Measurements from ENCODE around the gene MOCS3.
"Not testable (repeated sequence)": the region's sequence is repeated elsewhere in the genome, so short reads cannot be mapped to it uniquely, and the experiment has no call there.

The MOCS3 gene

DNA sequence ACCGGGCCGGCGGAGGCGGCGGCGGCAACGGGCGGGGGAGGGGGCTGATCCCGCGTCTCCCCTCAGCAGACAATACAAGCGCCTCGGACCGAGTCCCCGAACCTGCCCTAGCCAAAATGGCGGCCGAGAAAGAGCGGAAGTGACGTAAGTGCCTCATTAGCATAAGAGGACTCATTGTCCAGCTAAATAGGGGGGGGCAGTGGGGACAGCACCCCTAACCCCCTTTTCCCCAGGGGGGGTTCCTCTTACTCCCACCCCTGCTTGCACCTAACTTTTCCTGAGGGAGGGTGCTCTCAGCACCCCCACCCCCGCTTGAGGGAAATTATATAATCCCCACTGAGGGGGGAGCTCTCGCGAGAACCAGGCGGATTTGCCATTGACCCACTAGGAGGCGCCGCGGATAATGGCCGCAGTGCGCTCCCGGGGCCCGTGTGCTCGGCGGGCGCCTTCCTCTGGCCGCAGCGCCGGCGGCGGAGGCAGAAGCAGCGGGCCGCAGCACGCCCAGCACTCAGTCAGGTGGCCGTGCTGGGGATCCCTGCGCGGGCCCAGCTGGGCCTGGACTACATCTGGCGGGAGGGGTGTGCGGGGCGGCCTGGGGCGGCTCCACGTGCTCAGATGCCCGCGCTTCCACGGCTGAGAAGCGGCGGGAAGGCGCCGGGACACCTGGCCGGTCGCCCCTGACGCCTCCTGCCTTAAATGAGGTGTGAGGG lies 27.2 kb upstream of the MOCS3 start, which contains the start of gene ADNP:
Gene ADNP (minus strand): TSS at position 132 of the 710 bp plus-strand sequence. CDS start 27,441 bp downstream, outside the sequence.
- peak; percentile 74 to 78 for DNase-seq (ENCODE audit: low read depth in 2 of 2)

DNA sequence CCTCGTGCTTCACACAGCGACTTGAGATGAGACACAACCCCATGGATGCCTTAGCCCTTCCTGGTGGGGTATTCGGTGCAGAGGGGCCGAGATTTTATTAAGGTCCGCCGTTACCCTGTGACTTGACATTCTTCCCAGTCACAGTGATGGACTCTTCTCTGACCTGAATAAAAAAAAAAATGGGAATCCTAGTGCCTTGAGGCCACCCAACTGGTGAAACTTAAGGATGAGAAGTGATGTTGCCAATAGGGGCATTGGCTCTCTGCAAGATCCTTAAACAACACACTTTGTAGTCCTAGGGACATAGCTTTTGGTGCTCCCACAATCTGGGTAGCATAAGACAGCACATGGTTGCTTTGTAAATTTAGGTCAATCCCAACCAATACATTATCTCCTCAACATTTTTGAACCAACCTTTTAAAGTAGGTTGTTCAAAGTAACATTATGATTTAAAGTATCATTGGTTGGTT lies 26.6 kb upstream of the MOCS3 start:
- DNase-seq (ENCODE audit: low read depth in 2 of 2), result no peak

DNA sequence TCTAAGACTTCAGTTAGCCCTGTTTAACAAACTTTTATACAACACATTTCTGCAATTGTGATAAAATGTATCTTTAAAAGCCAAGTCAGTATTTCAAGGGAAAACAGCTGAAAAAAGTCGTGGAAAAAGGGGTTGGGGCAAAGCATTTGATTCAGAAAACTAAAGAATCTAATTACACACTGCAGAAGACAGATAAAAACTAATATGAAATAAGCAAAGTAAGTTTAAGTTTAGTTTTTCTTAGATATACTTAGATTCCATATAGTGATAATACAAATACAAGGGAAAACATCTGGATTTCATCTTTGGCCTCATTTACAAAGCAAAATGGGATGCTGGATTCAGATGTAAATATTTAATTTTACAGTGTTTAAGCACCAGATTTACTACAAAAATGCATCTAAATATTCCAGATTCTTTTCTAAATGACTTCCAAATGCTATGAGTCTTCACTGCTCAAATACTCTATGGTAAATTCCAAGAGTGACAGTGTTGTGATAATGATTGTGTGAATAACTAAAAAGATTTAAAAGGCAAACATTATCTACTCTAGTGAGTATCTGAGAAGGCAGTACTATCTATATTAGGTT lies 25.8 kb upstream of the MOCS3 start:
- no peak for DNase-seq (ENCODE audit: low read depth in 2 of 2)

DNA sequence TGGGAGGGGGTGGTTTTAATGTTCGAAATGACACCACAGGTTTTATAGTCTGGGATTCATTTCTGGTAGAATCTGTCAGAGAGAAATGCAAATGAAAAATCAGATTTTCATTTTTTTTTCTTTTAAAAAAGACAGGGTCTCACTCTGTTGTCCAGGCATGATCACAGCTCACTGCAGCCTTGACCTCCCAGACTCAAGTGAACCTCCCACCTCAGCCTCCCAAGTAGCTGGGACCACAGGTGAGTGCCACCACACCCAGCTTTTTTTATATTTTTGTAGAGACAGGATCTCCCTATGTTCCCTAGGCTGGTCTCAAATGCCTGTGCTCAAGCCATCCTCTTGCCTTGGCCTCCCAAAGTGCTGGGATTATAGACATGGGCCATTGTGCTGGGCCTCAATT lies 25.0 kb upstream of the MOCS3 start:
- DNase-seq (ENCODE audit: low read depth in 2 of 2), result no peak

DNA sequence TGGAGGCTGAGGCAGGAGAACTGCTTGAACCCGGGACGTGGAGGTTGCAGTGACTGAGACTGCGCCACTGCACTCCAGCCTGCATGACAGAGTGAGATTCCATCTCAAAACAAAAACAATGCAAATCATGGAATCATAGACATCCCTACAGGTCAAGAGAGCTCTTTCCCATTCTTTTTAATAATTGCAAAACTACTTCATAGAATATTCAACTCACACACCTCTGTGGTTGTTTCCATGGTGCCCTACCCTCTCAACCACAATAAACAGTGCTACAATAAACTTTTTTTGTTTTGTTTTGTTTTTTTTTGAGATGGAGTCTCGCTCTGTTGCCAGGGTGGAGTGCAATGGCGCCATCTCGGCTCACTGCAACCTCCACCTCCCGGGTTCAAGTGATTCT lies 15.5 kb upstream of the MOCS3 start:
- DNase-seq (ENCODE audit: low read depth in 2 of 2), result no peak

DNA sequence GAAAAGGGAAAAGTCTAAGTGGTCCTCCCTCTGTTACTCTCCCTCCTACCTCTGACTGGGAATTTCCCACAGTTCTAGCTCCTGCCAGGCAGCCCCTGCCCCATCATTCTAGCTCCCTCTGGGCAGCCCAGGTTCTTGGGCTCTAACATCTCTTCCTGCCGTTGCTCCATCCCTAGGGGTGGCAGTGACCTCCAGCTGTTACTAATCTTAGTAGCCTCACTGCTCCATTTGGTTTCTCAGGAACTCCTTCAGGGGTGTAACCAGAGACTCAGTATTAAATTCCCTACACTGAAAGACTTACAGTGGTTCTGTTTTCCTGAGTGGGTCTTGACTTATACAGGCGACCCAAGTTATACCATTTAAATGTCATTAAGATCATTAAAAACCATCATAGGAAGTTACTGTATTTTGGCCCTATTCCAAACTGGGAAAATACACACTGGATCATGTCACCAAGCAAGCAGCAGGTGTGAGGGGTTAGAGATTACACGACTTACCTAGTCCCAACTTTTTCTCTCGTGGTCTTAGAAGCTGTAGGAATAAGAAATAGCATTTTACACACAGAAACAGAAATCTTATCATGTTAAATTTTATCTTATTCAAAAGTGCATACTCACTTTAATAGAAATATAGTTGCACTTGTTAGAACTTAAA lies 10.4 kb upstream of the MOCS3 start:
- DNase-seq (ENCODE audit: low read depth in 2 of 2), result no peak

DNA sequence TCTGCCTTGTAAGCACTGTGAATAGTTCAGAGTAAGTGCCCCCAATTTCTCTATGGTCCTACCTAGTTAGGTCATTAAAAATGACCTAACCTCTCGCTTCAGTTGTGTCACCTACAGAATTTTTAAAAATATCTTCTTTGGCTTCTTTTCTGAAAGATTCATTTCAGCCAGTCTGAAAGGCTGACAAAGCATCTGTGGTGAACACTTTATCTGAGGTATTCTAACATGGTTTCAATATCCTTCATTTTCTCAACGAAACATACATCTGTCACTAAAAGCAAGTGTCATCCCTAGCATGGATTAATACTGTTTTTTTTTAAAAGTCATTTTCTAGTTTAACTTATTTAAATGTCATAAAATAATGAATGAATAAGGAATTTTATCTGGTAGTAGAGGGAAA lies 5.4 kb upstream of the MOCS3 start:
- DNase-seq (ENCODE audit: low read depth in 2 of 2), result no peak

DNA sequence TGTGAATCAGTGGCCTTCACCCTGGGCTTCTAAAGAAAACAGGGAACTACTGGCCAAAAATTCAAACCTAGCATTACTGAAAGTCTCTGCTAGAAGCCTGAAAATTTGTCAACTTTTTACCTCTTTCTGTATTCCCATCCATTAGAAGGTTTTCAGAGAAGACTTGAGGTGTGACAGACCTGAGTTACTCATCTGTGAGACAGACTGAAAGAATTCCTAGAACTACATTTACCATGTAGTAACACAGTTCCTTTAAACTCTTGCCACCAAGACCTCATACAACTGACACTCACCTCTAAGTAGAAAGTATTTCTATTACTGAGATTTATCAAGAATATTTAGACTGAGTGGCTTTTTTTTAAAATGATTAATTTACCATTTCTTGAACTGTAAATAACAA lies 4.8 kb upstream of the MOCS3 start:
- no peak for DNase-seq (ENCODE audit: low read depth in 2 of 2)

DNA sequence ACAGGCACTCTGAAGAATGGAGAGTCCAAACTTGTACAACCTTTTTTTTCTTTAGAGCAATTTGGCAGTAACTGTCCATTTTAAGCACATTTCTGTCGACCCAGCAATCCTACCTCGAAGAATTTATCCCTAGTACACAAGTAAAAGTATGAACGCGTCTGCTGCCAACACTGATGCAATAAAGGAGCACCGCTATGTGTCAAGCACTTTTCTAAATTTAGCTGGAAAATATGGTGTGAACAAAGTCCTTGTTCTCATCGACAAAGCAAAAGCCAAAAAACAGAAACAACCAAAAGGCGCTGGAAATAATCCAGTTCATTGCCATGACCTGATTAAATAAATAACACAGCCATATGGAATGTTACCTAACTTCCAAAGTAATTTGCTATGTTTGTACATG lies 1.3 kb upstream of the MOCS3 start:
- DNase-seq (ENCODE audit: low read depth in 2 of 2), result no peak

DNA sequence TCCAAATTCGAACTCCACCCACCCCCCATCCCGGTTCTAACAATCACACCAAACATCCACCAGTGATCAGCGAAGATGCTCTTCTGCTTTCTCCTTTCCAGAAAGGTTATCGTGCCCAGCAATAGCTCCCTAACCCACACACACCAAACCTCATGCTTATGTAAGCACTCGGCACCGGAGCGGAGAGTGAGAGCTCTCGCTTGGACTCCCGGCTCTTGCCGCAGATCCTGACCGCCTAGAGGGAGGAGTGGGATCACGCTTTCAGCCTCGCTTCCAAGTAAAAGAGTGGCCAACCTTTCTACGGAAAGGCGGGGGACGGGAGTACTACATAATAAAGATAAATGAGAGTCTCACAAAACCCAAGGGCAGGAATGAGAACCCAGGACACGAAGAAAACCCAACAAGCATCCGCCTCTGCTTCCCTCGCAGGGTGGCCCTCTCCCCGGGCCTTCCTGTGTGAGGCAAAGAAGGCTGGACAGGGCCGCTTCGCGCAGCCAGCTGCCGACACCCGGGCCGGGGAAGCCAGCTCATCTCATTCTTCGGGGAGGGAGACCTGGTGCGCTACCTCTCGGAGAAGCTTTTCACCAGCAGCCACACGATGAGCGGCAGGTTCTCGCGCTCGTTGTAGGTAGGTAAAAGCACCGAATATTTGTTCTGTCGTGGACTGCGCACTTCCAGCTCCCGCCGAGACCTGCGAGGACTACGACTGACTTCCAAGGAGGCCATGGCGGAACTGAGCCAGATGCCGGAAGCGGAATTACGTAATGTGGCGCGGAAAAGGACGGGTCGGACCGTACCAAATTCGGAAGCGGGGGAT lies 612 bp upstream of the MOCS3 start, which contains the start of gene DPM1:
Gene DPM1 (minus strand): TSS at position 735 of the 817 bp plus-strand sequence. CDS start 9 bp downstream, at position 726.
- DNase-seq (ENCODE audit: low read depth in 2 of 2), result peak; percentile 77 to 82

DNA sequence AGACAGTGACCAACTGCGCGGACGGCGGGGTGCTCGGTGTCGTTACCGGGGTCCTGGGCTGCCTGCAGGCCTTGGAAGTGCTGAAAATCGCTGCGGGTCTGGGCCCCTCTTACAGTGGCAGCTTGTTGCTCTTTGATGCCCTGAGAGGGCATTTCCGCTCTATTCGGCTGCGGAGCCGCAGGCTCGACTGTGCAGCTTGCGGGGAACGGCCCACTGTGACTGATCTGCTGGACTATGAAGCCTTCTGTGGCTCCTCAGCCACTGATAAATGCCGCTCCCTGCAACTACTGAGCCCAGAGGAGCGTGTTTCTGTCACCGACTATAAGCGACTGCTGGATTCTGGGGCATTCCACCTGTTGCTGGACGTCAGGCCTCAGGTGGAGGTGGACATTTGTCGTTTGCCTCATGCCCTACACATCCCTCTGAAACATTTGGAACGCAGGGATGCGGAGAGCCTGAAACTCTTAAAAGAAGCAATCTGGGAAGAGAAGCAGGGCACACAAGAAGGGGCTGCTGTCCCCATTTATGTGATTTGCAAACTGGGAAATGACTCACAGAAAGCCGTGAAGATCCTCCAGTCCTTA lies 1.0 kb downstream of the MOCS3 start:
- no peak for DNase-seq (ENCODE audit: low read depth in 2 of 2)

DNA sequence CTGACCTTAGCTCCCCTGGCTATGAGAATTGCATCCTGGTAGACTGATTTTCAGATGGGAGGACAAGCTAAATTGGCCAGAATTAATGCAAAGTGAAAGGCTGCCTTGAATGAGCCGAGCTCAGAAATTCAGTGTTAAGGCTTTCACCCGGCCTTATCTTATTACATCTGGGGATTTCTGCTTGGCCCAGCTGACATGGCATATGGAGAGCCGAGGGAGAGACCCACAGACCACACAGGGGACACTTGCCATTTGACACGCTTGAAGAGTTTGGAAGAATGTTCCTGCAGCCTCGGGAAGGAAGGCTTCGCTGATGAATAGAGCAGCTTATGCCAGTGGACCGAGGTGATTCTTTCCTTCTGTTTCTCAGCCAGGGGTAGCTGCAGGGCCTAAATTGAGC lies 9.0 kb downstream of the MOCS3 start:
- no peak for DNase-seq (ENCODE audit: low read depth in 2 of 2)

DNA sequence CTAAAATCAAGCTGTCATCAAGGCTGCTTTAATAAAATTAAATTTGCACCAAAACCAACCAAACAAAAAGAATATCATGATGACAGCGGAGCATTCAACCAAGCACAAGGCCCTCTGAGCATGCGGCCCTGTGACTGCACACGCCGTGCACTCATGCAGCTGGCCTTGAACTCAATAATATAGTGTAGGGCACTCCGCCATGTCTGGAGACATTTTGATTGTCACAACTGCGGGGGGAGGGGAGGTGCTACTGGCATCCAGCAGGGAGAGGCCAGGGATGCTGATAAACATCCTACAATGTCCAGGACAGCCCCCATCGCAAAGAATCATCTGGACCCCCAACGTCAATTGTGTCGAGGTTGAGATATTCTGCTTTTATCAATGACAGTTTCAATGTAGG lies 9.7 kb downstream of the MOCS3 start:
- DNase-seq (ENCODE audit: low read depth in 2 of 2), result no peak

DNA sequence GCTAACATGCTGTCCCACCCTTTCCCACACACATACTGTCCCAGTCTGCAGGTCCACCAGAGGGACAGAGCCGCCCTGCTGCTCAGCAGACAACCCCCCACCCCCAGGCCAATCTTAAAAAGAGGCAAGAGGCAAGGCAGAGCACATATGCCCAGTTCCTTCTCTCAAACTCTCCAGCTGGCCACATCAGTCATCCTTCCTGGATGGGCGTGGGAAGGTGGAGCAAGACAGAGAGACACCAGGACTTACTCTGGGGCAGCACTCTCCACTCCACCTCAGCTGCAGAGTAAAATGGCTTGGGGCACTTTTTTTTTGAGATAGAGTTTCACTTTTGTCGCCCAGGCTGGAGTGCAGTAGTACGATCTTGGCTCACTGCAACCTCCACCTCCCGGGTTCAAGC lies 10.8 kb downstream of the MOCS3 start:
- DNase-seq (ENCODE audit: low read depth in 2 of 2), result no peak

DNA sequence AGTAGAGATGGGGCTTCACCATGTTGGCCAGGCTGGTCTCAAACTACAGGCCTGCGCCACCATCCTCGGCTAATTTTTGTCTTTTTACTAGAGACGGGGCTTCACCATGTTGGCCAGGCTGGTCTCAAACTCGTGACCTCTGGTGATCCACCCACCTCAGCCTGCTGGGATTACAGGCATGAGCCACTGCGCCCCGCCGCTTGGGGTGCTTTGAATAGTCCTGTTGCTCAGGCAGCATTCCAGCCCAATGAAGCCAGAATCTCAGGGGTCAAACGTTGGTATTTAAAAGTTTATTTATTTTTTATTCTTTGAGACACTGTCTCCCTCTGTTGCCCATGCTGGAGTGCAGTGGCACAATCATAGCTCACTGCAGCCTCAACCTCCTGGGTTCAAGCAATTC lies 11.3 kb downstream of the MOCS3 start:
- DNase-seq (ENCODE audit: low read depth in 2 of 2), result no peak

DNA sequence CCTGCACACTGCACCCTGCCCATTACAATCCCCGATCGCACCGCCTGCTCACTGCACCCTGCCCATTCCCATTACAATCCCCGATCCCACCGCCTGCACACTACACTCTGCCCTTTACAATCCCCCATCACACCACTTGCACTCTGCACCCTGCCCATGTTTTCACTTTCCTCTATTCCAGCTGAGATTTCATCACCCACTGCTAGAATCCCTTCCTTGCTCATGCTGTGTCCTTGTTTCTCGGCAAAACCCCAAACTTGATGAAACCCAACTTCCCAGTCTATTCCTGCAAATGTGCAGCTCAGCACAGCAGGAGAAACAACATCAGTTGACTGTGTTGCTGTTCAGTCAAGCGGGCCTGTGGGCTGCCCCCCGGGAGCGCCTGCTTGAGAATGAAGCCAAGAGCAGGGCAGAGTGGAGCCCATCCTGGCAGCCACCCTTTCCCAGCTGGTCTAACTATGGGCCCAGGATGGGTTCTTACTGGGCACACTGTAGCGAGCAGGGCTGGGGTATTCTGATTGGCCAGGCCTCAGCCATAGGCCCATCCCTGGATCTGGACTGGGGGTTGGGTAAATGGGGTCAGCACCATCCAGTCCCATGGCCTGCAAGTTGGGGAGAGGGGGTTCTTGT lies 17.2 kb downstream of the MOCS3 start:
- no peak for DNase-seq (ENCODE audit: low read depth in 2 of 2)

DNA sequence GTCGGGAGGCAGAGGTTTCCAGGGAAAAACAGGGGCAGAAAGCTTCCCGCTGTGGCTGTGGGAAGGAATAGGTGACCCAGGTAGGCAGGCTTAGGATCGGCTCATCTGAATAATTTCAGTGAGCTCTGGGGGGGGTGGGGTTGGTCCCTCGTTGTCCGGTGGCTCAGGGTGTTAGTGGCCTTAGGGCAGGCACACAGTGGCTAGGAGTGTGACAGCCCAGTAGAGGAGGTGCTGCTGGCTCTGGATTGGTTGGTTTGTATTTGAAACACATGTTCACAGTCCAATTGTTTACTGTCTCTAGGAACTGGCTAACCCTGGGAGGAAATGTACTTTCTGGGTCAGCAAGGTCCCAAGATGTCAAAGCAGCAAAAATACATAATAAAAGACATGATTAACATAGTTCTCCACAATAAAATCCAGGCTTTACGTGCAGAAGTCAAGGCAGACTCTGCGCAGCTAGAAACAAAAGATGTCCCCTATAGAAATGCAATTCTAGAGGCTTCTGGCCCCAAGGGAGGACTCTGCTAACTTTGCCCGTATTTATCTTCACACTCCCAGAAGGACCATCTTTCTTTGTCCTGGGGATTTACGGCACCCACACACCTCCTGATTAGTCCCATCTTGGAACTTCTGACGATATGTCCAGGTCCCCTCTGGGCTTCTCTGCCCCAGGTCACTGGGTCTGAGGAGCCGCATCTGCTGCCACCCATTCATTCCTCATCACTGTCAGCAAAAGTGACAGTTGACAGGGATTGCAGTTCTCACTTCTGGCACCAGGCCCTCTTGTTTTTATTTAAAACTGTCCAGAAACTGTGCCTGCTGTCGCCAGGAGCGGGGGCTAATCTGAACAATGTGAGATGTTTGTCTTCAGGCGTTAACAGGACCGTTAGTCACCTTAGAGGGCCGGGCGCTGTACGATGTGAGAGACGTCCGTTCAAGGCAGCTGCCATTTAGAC lies 18.7 kb downstream of the MOCS3 start:
- no peak for DNase-seq (ENCODE audit: low read depth in 2 of 2)

DNA sequence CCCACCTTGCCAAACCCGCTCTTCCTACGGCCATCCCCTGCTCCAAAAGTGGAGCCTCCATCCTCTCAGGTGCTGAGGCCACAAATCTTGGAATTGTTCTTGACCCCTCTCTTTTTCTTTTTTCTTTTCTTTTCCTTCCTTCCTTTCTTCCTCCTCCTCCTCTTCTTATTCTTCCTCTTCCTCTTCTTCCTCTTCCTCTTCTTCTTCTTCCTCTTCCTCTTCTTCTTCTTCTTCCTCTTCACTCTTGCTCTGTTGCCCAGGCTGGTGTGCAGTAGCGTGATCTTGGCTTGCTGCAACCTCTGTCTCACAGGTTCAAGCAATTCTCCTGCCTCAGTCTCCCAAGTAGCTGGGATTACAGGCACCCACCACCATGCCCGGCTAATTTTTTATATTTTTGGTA lies 19.9 kb downstream of the MOCS3 start:
- DNase-seq (ENCODE audit: low read depth in 2 of 2), result not testable (repeated sequence)

DNA sequence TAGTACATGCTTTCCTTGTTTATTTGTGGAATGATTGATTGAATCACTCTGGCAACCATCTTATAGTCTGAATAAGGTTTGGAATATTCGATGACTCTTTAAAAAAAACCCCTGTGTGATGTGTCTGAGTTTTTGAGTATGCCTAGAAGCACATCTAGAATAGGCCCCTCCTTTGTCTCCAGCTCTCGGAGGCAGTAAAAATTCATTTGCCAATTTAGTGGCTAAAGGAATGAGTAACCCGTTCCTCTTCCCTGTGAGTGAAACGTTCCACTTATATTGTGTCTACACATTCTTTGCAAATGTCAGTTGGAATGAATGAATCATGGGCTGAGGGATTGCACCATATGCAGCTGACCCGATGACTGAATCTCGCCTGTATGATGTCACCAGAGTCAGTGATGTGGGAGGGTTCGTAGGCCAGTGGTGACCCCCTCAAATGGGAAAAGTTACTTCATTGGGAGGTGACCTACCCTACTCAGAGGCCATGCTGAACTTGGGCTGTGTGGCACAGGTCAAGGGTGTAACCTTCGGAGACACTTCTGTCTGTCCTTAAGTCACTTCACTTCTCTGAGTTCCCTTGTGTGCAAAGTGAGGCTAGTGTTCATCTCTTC lies 21.6 kb downstream of the MOCS3 start:
- DNase-seq (ENCODE audit: low read depth in 2 of 2), result no peak
